ENCODE data around the gene PLOD2.
A peak's percentile ranks its signal among the peaks of the same experiment; 100 is the strongest.

GRCh38 chr3:146163584-146163983 is 2.6 kb upstream of the PLOD2 start:
- TF ChIP-seq CTCF (IDR thresholded peaks at IDR 0.05; ENCODE audit: low read depth, low read length, missing input control) (peak; percentile 68), NR2F2 (IDR thresholded peaks at IDR 0.05) (no peak), RAD21 (IDR thresholded peaks at IDR 0.05) (peak; percentile 47 to 65), ZBTB33 (IDR thresholded peaks at IDR 0.05) (peak; percentile 47), GABPA (IDR thresholded peaks at IDR 0.05 in 1 of 2, conservative IDR thresholded peaks at IDR 0.05 in 1 of 2) (no peak), TAF1 (conservative IDR thresholded peaks at IDR 0.05) (no peak), YY1 (IDR thresholded peaks at IDR 0.05) (peak; percentile 50), JUND (IDR thresholded peaks at IDR 0.05) (peak; percentile 21 to 60), FOXA1 (IDR thresholded peaks at IDR 0.05) (no peak), RXRA (IDR thresholded peaks at IDR 0.05) (peak in 1 of 2 donors; percentile 41)
- TF ChIP-seq, protein P1, sequence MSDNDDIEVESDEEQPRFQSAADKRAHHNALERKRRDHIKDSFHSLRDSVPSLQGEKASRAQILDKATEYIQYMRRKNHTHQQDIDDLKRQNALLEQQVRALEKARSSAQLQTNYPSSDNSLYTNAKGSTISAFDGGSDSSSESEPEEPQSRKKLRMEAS (IDR thresholded peaks at IDR 0.05): peak; percentile 60
- TF ChIP-seq, protein P2, sequence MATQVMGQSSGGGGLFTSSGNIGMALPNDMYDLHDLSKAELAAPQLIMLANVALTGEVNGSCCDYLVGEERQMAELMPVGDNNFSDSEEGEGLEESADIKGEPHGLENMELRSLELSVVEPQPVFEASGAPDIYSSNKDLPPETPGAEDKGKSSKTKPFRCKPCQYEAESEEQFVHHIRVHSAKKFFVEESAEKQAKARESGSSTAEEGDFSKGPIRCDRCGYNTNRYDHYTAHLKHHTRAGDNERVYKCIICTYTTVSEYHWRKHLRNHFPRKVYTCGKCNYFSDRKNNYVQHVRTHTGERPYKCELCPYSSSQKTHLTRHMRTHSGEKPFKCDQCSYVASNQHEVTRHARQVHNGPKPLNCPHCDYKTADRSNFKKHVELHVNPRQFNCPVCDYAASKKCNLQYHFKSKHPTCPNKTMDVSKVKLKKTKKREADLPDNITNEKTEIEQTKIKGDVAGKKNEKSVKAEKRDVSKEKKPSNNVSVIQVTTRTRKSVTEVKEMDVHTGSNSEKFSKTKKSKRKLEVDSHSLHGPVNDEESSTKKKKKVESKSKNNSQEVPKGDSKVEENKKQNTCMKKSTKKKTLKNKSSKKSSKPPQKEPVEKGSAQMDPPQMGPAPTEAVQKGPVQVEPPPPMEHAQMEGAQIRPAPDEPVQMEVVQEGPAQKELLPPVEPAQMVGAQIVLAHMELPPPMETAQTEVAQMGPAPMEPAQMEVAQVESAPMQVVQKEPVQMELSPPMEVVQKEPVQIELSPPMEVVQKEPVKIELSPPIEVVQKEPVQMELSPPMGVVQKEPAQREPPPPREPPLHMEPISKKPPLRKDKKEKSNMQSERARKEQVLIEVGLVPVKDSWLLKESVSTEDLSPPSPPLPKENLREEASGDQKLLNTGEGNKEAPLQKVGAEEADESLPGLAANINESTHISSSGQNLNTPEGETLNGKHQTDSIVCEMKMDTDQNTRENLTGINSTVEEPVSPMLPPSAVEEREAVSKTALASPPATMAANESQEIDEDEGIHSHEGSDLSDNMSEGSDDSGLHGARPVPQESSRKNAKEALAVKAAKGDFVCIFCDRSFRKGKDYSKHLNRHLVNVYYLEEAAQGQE (IDR thresholded peaks at IDR 0.05): peak; percentile 19
- TF ChIP-seq, protein P3, sequence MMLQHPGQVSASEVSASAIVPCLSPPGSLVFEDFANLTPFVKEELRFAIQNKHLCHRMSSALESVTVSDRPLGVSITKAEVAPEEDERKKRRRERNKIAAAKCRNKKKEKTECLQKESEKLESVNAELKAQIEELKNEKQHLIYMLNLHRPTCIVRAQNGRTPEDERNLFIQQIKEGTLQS (IDR thresholded peaks at IDR 0.05): peak; percentile 55

Data from liver (tissue), 3 donors.